SH-SY5Y (cell line): ENCODE results near the gene SLC27A1.

Experiments
- GATA2 ChIP-seq: IDR thresholded peaks from 2 replicates; pipeline ENCODE4 v1.6.1; 2011; ENCODE audit warnings: mild to moderate bottlenecking, low read depth, low read length
- GATA3 ChIP-seq: IDR thresholded peaks from 2 replicates; pipeline ENCODE4 v1.6.1; 2011; ENCODE audit warnings: low read depth, mild to moderate bottlenecking, low read length, moderate library complexity

DNA sequence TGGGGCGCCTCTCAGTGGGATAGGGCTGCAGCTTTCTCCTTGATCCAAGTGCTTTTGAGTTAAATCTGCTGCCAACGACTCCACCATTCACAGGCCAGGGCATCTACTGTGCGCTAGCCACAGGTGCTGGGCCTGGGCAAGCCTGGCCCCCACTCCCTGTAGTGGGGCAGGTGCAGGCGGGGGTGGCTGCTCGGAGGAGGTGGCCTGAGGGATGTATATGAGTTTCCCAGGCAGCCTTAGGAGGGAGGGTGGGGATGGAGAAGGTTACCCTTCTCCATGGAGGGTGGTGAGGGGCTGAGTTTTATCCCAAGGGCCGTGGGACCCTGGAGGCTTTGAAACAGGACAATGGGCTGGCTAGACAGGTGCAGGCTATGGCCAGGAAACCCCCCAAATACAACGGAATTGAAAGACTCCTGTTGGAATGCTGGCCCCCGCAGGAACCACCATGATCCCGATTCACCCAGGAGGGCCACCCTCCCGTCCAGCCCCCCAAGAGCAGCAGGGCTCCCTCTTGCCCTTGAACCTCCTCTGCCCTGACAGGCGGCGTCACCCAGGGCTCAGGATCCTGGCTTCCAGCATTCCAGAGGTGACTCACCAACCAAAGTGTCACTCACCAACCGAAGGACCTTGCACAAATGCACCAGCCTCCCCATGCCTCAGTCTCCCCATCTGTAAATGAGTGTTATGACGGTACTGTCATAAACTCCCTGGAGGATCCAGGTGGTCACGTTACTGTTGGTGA, 45.3 kb downstream of the SLC27A1 start:
- TF ChIP-seq GATA3 (no peak), GATA2 (no peak)
